Measurements from ENCODE around the gene VSX2.

Gene VSX2

DNA sequence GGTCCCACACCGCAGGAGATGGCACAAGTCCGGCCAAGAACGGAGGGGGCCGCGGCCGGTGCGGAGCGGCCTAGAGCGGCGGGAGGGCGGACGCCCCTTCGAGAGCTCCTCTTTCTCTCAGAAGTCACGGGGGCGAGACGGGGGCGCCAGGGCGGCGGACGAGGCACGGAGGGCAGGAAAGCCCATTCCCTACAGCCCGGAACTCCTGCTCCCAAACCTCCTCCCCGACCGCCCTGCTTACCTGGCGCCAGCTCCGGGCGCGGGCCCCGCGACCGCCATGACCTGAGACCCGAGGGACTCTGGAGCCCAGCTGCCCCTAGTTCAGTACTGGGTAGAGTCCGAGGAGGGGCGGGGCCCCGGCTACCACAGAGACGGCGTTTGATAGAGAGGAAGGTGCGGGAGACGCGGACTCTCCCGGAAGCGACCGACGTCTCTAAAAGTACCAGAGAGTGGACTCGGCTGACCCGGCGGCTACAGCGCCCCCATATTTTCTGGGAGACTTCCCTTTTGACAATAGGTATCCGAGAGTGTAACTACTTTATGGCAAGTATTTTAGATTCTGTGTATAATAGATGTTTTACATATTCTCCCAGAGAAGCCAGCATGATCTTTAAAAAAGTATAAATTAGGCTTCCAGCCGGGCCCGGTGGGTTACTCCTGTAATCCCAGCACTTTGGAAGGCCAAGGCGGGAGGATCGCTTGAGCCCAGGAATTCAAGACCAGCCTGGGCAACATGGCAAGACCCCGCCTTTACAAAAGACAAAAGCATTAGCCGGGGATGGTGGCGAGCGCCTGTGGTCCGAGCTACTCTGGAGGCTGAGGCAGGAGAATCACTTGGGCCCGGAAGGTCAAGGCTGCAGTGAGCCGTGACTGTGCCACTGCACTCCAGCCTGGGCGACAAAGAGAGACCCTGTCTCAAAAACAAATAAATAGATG lies 63.7 kb downstream of the VSX2 start, which contains the start of gene ABCD4:
Gene ABCD4 (minus strand): TSS at position 301 of the 936 bp plus-strand sequence. CDS start 22 bp downstream, at position 279.
- peak; percentile 95 for DNase-seq

- no peak for DNase-seq
Measured at GRCh38 chr14:74308695-74309094, 69.4 kb downstream of the VSX2 start.

GRCh38 chr14:74309125-74310022 lies 70.1 kb downstream of the VSX2 start:
- DNase-seq: peak; percentile 23

DNA sequence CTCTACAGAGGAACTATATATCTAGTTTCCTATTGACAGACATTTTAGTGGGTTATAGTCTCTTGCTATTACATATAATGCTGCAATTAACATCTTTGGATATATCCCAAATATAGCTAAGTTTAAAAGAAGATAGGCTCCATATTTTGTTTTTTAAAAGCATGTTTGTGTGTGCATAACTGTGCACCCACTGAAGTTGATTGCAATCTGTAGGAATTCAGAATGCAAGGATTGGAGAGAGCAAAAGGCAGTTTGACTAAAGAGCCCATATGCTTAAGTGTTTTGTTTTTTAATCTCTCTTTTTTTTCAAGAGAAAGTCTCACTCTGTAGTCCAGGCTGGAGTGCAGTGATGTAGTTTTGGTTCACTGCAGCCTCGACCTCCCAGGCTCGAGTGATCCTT lies 72.9 kb downstream of the VSX2 start:
- DNase-seq: no peak
